ENCODE data around the gene MAP3K3. TPM values are rescaled to one million over a fixed set of nuclear protein-coding genes. Genes with fewer than 3 reads are reported as not detected.

Gene MAP3K3
- total RNA-seq, 2 donors from 2014 or later, result 21.0 to 33.3 TPM

GRCh38 chr17:63645775-63646487 is 23.7 kb downstream of the MAP3K3 start:
- Histone ChIP-seq H3K27me3 (no peaks in the 10 kb centered on the region), H3K4me1 (no peaks in the 10 kb centered on the region), H3K9me3 (no peaks in the 10 kb centered on the region), H3K27ac (peak overlapping the region in 1 of 4 donors; percentile 44), H3K4me3 (no peak overlapping the region), H3K36me3 (replicated peaks in 1 of 2; ENCODE audit: insufficient read depth in 1 of 2, low read depth in 2 of 2) (peaks cover 0 to 2% of the 10 kb centered on the region in 2 donors)
- TF ChIP-seq POLR2A (IDR thresholded peaks at IDR 0.05), result no peak
- no peak for TF ChIP-seq CTCF (IDR thresholded peaks at IDR 0.05)
- no peak for DNase-seq
- 88% methylated on average over 5 of the region's 5 CpGs for WGBS, 2 donors
- intact Hi-C loops (cut with DNase I), result no loop called here
- no peak for ATAC-seq

- WGBS, 2 donors, result 57 to 100% methylated on average over 1 of the region's 1 CpG
- Histone ChIP-seq H3K4me3 (no peak overlapping the region), H3K27me3 (no peaks in the 10 kb centered on the region), H3K9me3 (no peaks in the 10 kb centered on the region), H3K27ac (peak overlapping the region in 1 of 4 donors; percentile 44), H3K36me3 (replicated peaks in 1 of 2; ENCODE audit: insufficient read depth in 1 of 2, low read depth in 2 of 2) (peaks cover 0 to 2% of the 10 kb centered on the region in 2 donors), H3K4me1 (no peaks in the 10 kb centered on the region)
- ATAC-seq (no peak), DNase-seq (no peak)
- intact Hi-C loops (cut with DNase I), result no loop called here
- TF ChIP-seq POLR2A (IDR thresholded peaks at IDR 0.05) (no peak), CTCF (IDR thresholded peaks at IDR 0.05) (no peak)
Observed at GRCh38 chr17:63646488-63646806, 24.2 kb downstream of the MAP3K3 start.

GRCh38 chr17:63647065-63647725 is 25.0 kb downstream of the MAP3K3 start:
- H3K4me1 ChIP-seq, result no peaks in the 10 kb centered on the region
- WGBS, 2 donors, result 73 to 82% methylated on average over 4 of the region's 4 CpGs
- H3K36me3 ChIP-seq (replicated peaks in 1 of 2; ENCODE audit: insufficient read depth in 1 of 2, low read depth in 2 of 2), result peaks cover 0 to 2% of the 10 kb centered on the region in 2 donors
- no peak for TF ChIP-seq POLR2A (IDR thresholded peaks at IDR 0.05)
- no peak for TF ChIP-seq CTCF (IDR thresholded peaks at IDR 0.05)
- H3K4me3 ChIP-seq, result no peak overlapping the region
- no peaks in the 10 kb centered on the region for H3K9me3 ChIP-seq
- DNase-seq, result no peak
- intact Hi-C loops (cut with DNase I), result no loop called here
- no peak for ATAC-seq
- no peaks in the 10 kb centered on the region for H3K27me3 ChIP-seq
- no peak overlapping the region for H3K27ac ChIP-seq

GRCh38 chr17:63647936-63648335 is 25.7 kb downstream of the MAP3K3 start:
- H3K9me3 ChIP-seq, result no peaks in the 10 kb centered on the region
- no peaks in the 10 kb centered on the region for H3K27me3 ChIP-seq
- H3K4me3 ChIP-seq, result no peak overlapping the region
- DNase-seq (no peak), ATAC-seq (no peak)
- TF ChIP-seq CTCF (IDR thresholded peaks at IDR 0.05) (no peak), POLR2A (IDR thresholded peaks at IDR 0.05) (no peak)
- H3K27ac ChIP-seq, result no peak overlapping the region
- intact Hi-C loops (cut with DNase I), result no loop called here
- peaks cover 6% of the 10 kb centered on the region for H3K4me1 ChIP-seq
- H3K36me3 ChIP-seq (replicated peaks in 1 of 2; ENCODE audit: insufficient read depth in 1 of 2, low read depth in 2 of 2), result peaks cover 0 to 2% of the 10 kb centered on the region in 2 donors

- intact Hi-C loops (cut with DNase I), result no loop called here
- DNase-seq, result peak in 1 of 4 donors; percentile 17
Observed at GRCh38 chr17:63649813-63650212, 27.6 kb downstream of the MAP3K3 start.

More at GRCh38 chr17:63649813-63650212, 27.6 kb downstream of the MAP3K3 start:
- 76 to 94% methylated on average over 1 of the region's 1 CpG for WGBS, 2 donors
- no peaks in the 10 kb centered on the region for H3K27me3 ChIP-seq
- no peak for TF ChIP-seq CTCF (IDR thresholded peaks at IDR 0.05)
- TF ChIP-seq POLR2A (IDR thresholded peaks at IDR 0.05), result no peak
- no peaks in the 10 kb centered on the region for H3K9me3 ChIP-seq
- no peak overlapping the region for H3K4me3 ChIP-seq
- H3K4me1 ChIP-seq, result peaks cover 10% of the 10 kb centered on the region
- no peak for ATAC-seq
- H3K27ac ChIP-seq, result no peak overlapping the region
- peaks cover 0 to 4% of the 10 kb centered on the region in 2 donors for H3K36me3 ChIP-seq (replicated peaks in 1 of 2; ENCODE audit: insufficient read depth in 1 of 2, low read depth in 2 of 2)

All from body of pancreas (tissue), 4 donors.